GM12878 (cell line): ENCODE measurements around the gene ST6GALNAC3. TPM values are rescaled to one million over a fixed set of nuclear protein-coding genes. Genes with fewer than 3 reads are reported as not detected.

ENCODE experiments used
- ATAC-seq: fragments of 200-7000 bp; cut with Tn5 transposase; 3 replicates; pipeline ENCODE4 v1.9.1; 2020; ENCODE audit warnings: mild to moderate bottlenecking, moderate library complexity
- BruUV-seq: library from RNA; stranded (reverse); fragments of 400-500 nt; replicated peaks from 2 replicates; lab custom pipeline; 2021; lab: Mats Ljungman, UMichigan
- CTCF ChIA-PET: fragments of 300-600 bp; sonication (Branson Sonifier 250); formaldehyde crosslinking; extraction: SDS; loops from one replicate; lab custom pipeline; 2021; ENCODE audit warnings: inconsistent platforms; lab: Yijun Ruan, JAX
- POLR2A ChIA-PET: fragments of 350-600 bp; formaldehyde crosslinking; extraction: SDS; loops from one replicate; lab custom pipeline; 2021; ENCODE audit warnings: inconsistent platforms; lab: Charles Lee
- RAD21 ChIA-PET: fragments of 300-600 bp; sonication (Branson Sonifier 250); formaldehyde crosslinking; loops from one replicate; lab custom pipeline; 2023; ENCODE audit warnings: antibody characterized with exemption; ENCODE audit not compliant: unreplicated experiment; lab: Charles Lee
- SMC1A ChIA-PET: fragments of 300-600 bp; sonication (Branson Sonifier 250); formaldehyde crosslinking; loops from one replicate; lab custom pipeline; 2023; ENCODE audit not compliant: unreplicated experiment, uncharacterized antibody; lab: Charles Lee
- DNase-seq: peaks from one replicate; pipeline ENCODE4 v3.0.0-alpha.2; 2011; ENCODE audit warnings: low read depth, low spot score
- FAIRE-seq: peaks from 3 replicates; lab custom pipeline; 2011; peaks lifted over from hg19 to GRCh38; lab: Jason Lieb, UNC
- H2AFZ ChIP-seq: 2 replicates; pipeline ENCODE4 v1.6.0; 2011; ENCODE audit warnings: low read depth, low read length, control low read depth; ENCODE audit not compliant: control insufficient read depth
- H3K27ac ChIP-seq: 2 replicates; pipeline ENCODE4 v1.5.1; 2011; ENCODE audit warnings: control low read depth; ENCODE audit not compliant: control insufficient read depth, insufficient read depth
- H3K27me3 ChIP-seq, 2 experiments: replicated peaks in 1 of 2; 2 replicates each; pipeline versions ENCODE4 v1.6.0 to v1.6.1; 2011; ENCODE audit warnings: low read length in 1 of 2; ENCODE audit not compliant: control insufficient read depth in 2 of 2, insufficient read depth in 2 of 2
- H3K36me3 ChIP-seq, 2 experiments: 2 replicates each; pipeline ENCODE4 v1.5.1; 2011; ENCODE audit warnings: low read length in 1 of 2; ENCODE audit not compliant: control insufficient read depth in 2 of 2, insufficient read depth in 2 of 2
- H3K4me1 ChIP-seq: 2 replicates; pipeline ENCODE4 v1.6.1; 2011; ENCODE audit warnings: mild to moderate bottlenecking, low read length, moderate library complexity, mixed read lengths; ENCODE audit not compliant: control insufficient read depth, insufficient read depth
- H3K4me2 ChIP-seq: 2 replicates; pipeline ENCODE4 v1.6.0; 2011; ENCODE audit warnings: control low read depth; ENCODE audit not compliant: control insufficient read depth, insufficient read depth
- H3K4me3 ChIP-seq: fragments of 200-600 bp; sonication (generic); 2 replicates; pipeline ENCODE4 v1.5.1; 2016
- H3K79me2 ChIP-seq: 2 replicates; pipeline ENCODE4 v1.6.0; 2011; ENCODE audit warnings: low read length; ENCODE audit not compliant: control insufficient read depth, insufficient read depth
- H3K9ac ChIP-seq: 2 replicates; pipeline ENCODE4 v1.8.0; 2011; ENCODE audit warnings: low read length, control low read depth, mixed read lengths; ENCODE audit not compliant: control insufficient read depth, insufficient read depth
- H3K9me3 ChIP-seq: replicated peaks from 3 replicates; pipeline ENCODE4 v1.5.1; 2011; ENCODE audit warnings: mild to moderate bottlenecking, low read length; ENCODE audit not compliant: control insufficient read depth, insufficient read depth
- H4K20me1 ChIP-seq: 2 replicates; pipeline ENCODE4 v1.6.0; 2011; ENCODE audit not compliant: control insufficient read depth, insufficient read depth
- ATF7 ChIP-seq: fragments of 450-650 bp; IDR thresholded peaks from 2 replicates; pipeline ENCODE4 v1.6.1; 2016; ENCODE audit warnings: low read depth, mild to moderate bottlenecking
- CBX5 ChIP-seq: sonication (generic); IDR thresholded peaks from 2 replicates; pipeline ENCODE4 v1.6.1; 2016; ENCODE audit warnings: low read depth, moderate library complexity, mild to moderate bottlenecking, inconsistent platforms
- EP300 ChIP-seq, 2 experiments: fragments of 150-350 bp in 1 of 2; IDR thresholded peaks; 2 replicates each; pipeline ENCODE4 v1.6.1; 2011 to 2012; ENCODE audit warnings: low read depth in 2 of 2, low read length in 2 of 2, borderline replicate concordance in 1 of 2, improper control_type of control experiment in 1 of 2, inconsistent platforms in 1 of 2; ENCODE audit not compliant: control insufficient read depth in 1 of 2
- MLLT1 ChIP-seq: fragments of 450-650 bp; IDR thresholded peaks from 2 replicates; pipeline ENCODE4 v1.6.1; 2016; ENCODE audit warnings: mild to moderate bottlenecking
- NKRF ChIP-seq: fragments of 450-650 bp; conservative IDR thresholded peaks from 2 replicates; pipeline ENCODE4 v1.6.1; 2017; ENCODE audit warnings: mild to moderate bottlenecking, moderate library complexity
- NR2C1 ChIP-seq: fragments of 450-650 bp; IDR thresholded peaks from 2 replicates; pipeline ENCODE4 v1.6.1; 2017; ENCODE audit warnings: antibody characterized with exemption, mild to moderate bottlenecking, moderate library complexity
- NR2F1 ChIP-seq: fragments of 450-650 bp; conservative IDR thresholded peaks from 2 replicates; pipeline ENCODE4 v1.6.1; 2017; ENCODE audit warnings: mild to moderate bottlenecking
- SIX5 ChIP-seq: IDR thresholded peaks from 2 replicates; pipeline ENCODE4 v1.6.1; 2011; ENCODE audit warnings: mild to moderate bottlenecking, low read depth, low read length, moderate library complexity; ENCODE audit not compliant: severe bottlenecking
- WGBS: methylation state at CpG from one replicate; pipeline ENCODE4 v1.1.6; 2016; ENCODE audit warnings: low lambda C conversion rate; ENCODE audit not compliant: insufficient replicate concordance, insufficient coverage; ENCODE audit errors: missing lambda C conversion rate; 5-methylcytosine and 5-hydroxymethylcytosine counted together
- in situ Hi-C: fragments of 300-500 bp; cut with MboI; formaldehyde crosslinking; loops from 9 replicates; pipeline ENCODE4 v1.14.3; 2018; ENCODE audit warnings: mixed read lengths
- intact Hi-C: fragments of 100-400 bp; cut with micrococcal nuclease; formaldehyde crosslinking; loops from one replicate; pipeline ENCODE4 v1.14.2; 2022; ENCODE audit not compliant: unreplicated experiment
- polyA plus RNA-seq, 11 experiments: library from polyadenylated mRNA; depleted of rRNA in 4 of 11; unstranded in 6 of 11; stranded (reverse) in 5 of 11; fragments of >200 nt; fragmentation: Nextera tagmentation in 4 of 11; fragmentation: Illumina TruSeq in 1 of 11; extraction: Ambion mirVana in 4 of 11; extraction: Trizol in 1 of 11; gene quantifications; 1 replicate in 1 of 11; 2 replicates in 10 of 11; pipeline versions ENCODE4 v1.2.1 to v1.2.3, GENCODE V29; 2011 to 2016; ENCODE audit warnings: inconsistent platforms in 2 of 11, missing spikeins in 2 of 11, low read depth in 1 of 11
- total RNA-seq, 4 experiments: library from RNA; depleted of rRNA in 3 of 4; stranded (reverse); fragments of >200 nt in 3 of 4; fragmentation: Illumina TruSeq in 1 of 4; extraction: Trizol in 1 of 4; gene quantifications; 2 replicates each; pipeline versions ENCODE4 v1.2.1 to v1.2.3, GENCODE V29; 2013 to 2021
- TF ChIP-seq, protein P1 (sequence below): IDR thresholded peaks from 2 replicates; pipeline ENCODE4 v1.6.1; 2011; ENCODE audit warnings: borderline replicate concordance, low read depth, mild to moderate bottlenecking, moderate library complexity, low read length; ENCODE audit not compliant: insufficient read depth, poor library complexity, severe bottlenecking
- TF ChIP-seq, protein P2 (sequence below): fragments of 450-650 bp; IDR thresholded peaks from 2 replicates; pipeline ENCODE4 v1.6.1; 2017; ENCODE audit warnings: mild to moderate bottlenecking, low read depth, inconsistent platforms; ENCODE audit not compliant: poor library complexity, severe bottlenecking

The ST6GALNAC3 gene
- total and polyA plus RNA-seq, 10 of the 15 experiments (the other 5 are each of a cell fraction or from before 2014, with no cell fraction given): 0.04 to 0.68 (median 0.18) TPM; not detected in 3

DNA sequence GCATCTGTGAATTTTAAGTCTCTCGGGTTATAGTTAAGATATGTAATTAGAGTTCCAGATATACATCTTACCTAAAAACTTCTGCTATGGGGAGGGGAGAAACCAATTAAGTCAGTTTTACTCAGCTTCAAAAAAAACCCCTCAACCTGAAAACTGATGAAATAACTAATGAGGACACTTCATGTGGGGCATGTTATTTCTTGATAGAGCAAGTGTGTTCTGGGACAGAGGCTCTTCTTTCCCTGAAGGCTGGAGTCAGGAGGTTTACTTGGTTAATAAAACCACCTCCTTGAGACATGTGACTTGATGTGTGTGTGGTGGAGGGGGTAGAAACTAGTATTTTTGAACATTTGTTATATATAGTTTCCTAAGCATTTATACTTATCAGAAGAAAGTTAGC, 479.7 kb downstream of the ST6GALNAC3 start:
- no peaks in the 10 kb centered on the region for H3K4me1 ChIP-seq
- no peaks in the 10 kb centered on the region for H3K79me2 ChIP-seq
- H4K20me1 ChIP-seq: no peaks in the 10 kb centered on the region
- POLR2A ChIA-PET: no interaction called here
- H3K4me2 ChIP-seq: no peak overlapping the region
- H3K27me3 ChIP-seq: no peaks in the 10 kb centered on the region
- no peak for DNase-seq
- RAD21 ChIA-PET: interaction anchor here (0.5 kb wide), 1 partner anchor 18 kb away, joined by 6 read pairs; no protein-coding TSS in a partner anchor
- H3K4me3 ChIP-seq: no peak overlapping the region
- H3K9me3 ChIP-seq: no peaks in the 10 kb centered on the region
- H3K9ac ChIP-seq: no peak overlapping the region
- CTCF ChIA-PET: no interaction called here
- TF ChIP-seq SIX5: no peak
- TF ChIP-seq CBX5: no peak
- TF ChIP-seq MLLT1: no peak
- TF ChIP-seq, all 136 proteins: peak for 0
- 55% methylated on average over 1 of the region's 1 CpG for whole genome bisulfite sequencing
- in situ Hi-C loops (no loop called here), intact Hi-C loops (no loop called here)
- SMC1A ChIA-PET: no interaction called here
- no peak overlapping the region for H3K27ac ChIP-seq
- FAIRE-seq: no peak
- no peak for ATAC-seq
- H2AFZ ChIP-seq: no peak overlapping the region
- no TSS peak for BruUV-seq
- no peaks in the 10 kb centered on the region for H3K36me3 ChIP-seq

DNA sequence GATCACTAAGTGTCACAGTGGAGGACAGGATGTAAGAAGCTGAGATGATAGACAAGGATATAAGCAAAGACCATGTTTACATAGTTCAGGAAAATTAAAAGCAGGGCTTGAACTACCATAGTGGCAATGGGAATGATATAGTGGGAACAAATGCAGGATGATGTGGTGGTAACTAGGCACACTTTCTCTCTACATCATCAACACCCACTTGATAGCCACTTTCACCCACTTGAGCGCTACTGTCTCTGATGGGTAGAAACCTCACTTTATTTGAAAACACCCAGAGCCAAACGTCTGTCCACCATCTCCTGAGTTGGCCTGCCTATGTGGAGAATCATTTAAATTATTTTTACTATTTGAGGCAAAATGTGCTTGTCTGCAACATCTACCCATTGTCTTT, 487.7 kb downstream of the ST6GALNAC3 start:
- no peaks in the 10 kb centered on the region for H3K4me1 ChIP-seq
- ChIA-PET SMC1A (no interaction called here), CTCF (no interaction called here), RAD21 (no interaction called here), POLR2A (no interaction called here)
- no peak overlapping the region for H3K4me2 ChIP-seq
- no peak overlapping the region for H3K27ac ChIP-seq
- H3K4me3 ChIP-seq: no peak overlapping the region
- no peak for ATAC-seq
- no peak for DNase-seq
- FAIRE-seq: no peak
- H2AFZ ChIP-seq: no peak overlapping the region
- WGBS: 50% methylated on average over 2 of the region's 2 CpGs
- no peaks in the 10 kb centered on the region for H3K9me3 ChIP-seq
- H4K20me1 ChIP-seq: no peaks in the 10 kb centered on the region
- no peaks in the 10 kb centered on the region for H3K27me3 ChIP-seq
- no peaks in the 10 kb centered on the region for H3K79me2 ChIP-seq
- intact Hi-C loops (no loop called here), in situ Hi-C loops (no loop called here)
- no peak overlapping the region for H3K9ac ChIP-seq
- H3K36me3 ChIP-seq: no peaks in the 10 kb centered on the region
- no TSS peak for BruUV-seq
- TF ChIP-seq, protein P1, sequence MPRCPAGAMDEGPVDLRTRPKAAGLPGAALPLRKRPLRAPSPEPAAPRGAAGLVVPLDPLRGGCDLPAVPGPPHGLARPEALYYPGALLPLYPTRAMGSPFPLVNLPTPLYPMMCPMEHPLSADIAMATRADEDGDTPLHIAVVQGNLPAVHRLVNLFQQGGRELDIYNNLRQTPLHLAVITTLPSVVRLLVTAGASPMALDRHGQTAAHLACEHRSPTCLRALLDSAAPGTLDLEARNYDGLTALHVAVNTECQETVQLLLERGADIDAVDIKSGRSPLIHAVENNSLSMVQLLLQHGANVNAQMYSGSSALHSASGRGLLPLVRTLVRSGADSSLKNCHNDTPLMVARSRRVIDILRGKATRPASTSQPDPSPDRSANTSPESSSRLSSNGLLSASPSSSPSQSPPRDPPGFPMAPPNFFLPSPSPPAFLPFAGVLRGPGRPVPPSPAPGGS: no peak
- no peak for TF ChIP-seq NR2F1
- no peak for TF ChIP-seq NR2C1
- TF ChIP-seq NKRF: no peak
- TF ChIP-seq ATF7: no peak
- TF ChIP-seq EP300 (IDR thresholded peaks at IDR 0.05; ENCODE audit: borderline replicate concordance in 1 of 2, control insufficient read depth in 1 of 2, low read depth in 2 of 2, low read length in 2 of 2): no peak
- TF ChIP-seq, protein P2, sequence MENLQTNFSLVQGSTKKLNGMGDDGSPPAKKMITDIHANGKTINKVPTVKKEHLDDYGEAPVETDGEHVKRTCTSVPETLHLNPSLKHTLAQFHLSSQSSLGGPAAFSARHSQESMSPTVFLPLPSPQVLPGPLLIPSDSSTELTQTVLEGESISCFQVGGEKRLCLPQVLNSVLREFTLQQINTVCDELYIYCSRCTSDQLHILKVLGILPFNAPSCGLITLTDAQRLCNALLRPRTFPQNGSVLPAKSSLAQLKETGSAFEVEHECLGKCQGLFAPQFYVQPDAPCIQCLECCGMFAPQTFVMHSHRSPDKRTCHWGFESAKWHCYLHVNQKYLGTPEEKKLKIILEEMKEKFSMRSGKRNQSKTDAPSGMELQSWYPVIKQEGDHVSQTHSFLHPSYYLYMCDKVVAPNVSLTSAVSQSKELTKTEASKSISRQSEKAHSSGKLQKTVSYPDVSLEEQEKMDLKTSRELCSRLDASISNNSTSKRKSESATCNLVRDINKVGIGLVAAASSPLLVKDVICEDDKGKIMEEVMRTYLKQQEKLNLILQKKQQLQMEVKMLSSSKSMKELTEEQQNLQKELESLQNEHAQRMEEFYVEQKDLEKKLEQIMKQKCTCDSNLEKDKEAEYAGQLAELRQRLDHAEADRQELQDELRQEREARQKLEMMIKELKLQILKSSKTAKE: no peak
